ENCODE measurements around the gene CCL13. TPM values are rescaled to one million over a fixed set of nuclear protein-coding genes. Genes with fewer than 3 reads are reported as not detected.

The CCL13 gene
- total and polyA plus RNA-seq, 2 donors: 1.6 to 3.5 TPM

GRCh38 chr17:34368196-34368945 lies 12.1 kb downstream of the CCL13 start:
- Histone ChIP-seq H3K36me3 (ENCODE audit: insufficient read depth) (no peaks in the 10 kb centered on the region), H3K4me3 (ENCODE audit: low read depth, low read length) (no peak overlapping the region), H3K4me1 (ENCODE audit: insufficient read depth) (no peaks in the 10 kb centered on the region), H3K27ac (ENCODE audit: low read depth) (no peak overlapping the region)
- 63% methylated on average over 9 of the region's 9 CpGs for WGBS
- no peak for DNase-seq (ENCODE audit: extremely low spot score)

DNA sequence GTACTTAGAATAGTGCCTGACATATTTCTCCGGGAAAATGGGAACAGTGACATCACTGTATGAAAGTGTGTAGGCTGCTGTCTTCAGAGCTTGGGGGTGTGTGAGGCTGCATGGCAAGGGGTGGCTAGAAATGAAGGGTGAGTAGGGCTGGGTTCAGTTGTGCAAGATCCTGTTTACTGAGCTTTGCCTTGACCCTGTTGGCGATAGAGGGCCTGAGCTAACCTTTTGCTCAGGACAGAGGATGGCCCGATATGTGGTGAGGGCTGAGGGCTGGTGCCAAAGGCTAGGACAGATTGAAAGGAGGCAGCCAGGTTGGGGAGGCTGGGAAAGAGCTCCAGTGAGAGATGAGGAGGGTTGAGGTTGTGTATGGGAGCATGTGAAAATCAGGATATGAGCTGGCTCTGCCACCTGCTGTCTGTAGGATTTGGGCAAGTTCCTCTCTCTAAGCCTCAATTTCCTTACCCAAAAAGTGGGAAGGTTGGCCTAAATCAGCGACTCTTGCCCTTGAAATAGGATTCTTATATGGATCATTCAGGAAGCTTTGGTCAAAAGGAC lies 12.7 kb downstream of the CCL13 start:
- no peak for DNase-seq (ENCODE audit: extremely low spot score)
- no peak overlapping the region for H3K4me3 ChIP-seq (ENCODE audit: low read depth, low read length)
- H3K4me1 ChIP-seq (ENCODE audit: insufficient read depth): no peaks in the 10 kb centered on the region
- WGBS: 52% methylated on average over 4 of the region's 4 CpGs
- H3K36me3 ChIP-seq (ENCODE audit: insufficient read depth): no peaks in the 10 kb centered on the region
- no peak overlapping the region for H3K27ac ChIP-seq (ENCODE audit: low read depth)

GRCh38 chr17:34369571-34369970 lies 13.3 kb downstream of the CCL13 start:
- Histone ChIP-seq H3K4me1 (ENCODE audit: insufficient read depth) (no peaks in the 10 kb centered on the region), H3K27ac (ENCODE audit: low read depth) (no peak overlapping the region), H3K4me3 (ENCODE audit: low read depth, low read length) (no peak overlapping the region), H3K36me3 (ENCODE audit: insufficient read depth) (no peaks in the 10 kb centered on the region)
- 79% methylated on average over 3 of the region's 3 CpGs for WGBS
- DNase-seq (ENCODE audit: extremely low spot score): no peak

GRCh38 chr17:34370376-34370996 lies 14.2 kb downstream of the CCL13 start:
- Histone ChIP-seq H3K36me3 (ENCODE audit: insufficient read depth) (no peaks in the 10 kb centered on the region), H3K27ac (ENCODE audit: low read depth) (no peak overlapping the region), H3K4me1 (ENCODE audit: insufficient read depth) (no peaks in the 10 kb centered on the region), H3K4me3 (ENCODE audit: low read depth, low read length) (no peak overlapping the region)
- 90% methylated on average over 5 of the region's 5 CpGs for WGBS
- no peak for DNase-seq (ENCODE audit: extremely low spot score)

- no peak overlapping the region for H3K4me3 ChIP-seq (ENCODE audit: low read depth, low read length)
- no peak for DNase-seq (ENCODE audit: extremely low spot score)
- no peaks in the 10 kb centered on the region for H3K36me3 ChIP-seq (ENCODE audit: insufficient read depth)
- WGBS: 42% methylated on average over 3 of the region's 3 CpGs
- H3K4me1 ChIP-seq (ENCODE audit: insufficient read depth): no peaks in the 10 kb centered on the region
- H3K27ac ChIP-seq (ENCODE audit: low read depth): no peak overlapping the region
Measured at GRCh38 chr17:34370997-34371395, 14.7 kb downstream of the CCL13 start.

DNA sequence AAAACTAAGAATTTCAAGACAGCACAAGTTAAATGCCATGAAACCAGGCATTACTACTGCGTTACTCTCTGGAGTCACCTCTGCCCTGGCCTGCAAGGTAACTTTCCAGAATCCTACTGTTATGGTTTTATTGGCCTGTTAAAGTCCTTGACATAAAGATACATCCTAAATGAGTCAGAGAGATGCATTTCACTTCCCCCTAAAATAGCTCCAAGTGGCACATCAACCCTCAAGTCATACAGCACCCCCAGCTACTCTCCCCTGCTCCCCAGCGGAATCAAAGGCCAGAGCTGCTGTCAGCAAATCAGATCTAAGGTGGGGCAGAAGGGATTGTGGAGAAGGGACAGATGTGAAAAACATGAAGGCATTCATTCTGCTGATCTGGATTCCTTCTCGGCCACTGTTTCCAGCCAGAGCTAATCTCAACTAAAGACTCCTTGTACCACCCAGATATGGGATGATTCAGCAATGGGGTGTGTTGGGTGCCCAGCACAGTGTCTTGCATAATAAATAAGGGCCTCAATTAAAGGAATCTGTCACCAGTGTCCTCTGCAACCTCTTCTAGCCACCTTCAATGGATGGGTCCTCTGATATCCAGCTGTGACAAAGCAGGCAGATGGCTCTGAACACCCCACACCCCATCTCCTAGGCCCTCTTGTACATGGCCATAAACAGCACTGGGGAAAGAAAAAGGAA lies 15.3 kb downstream of the CCL13 start:
- no peak for DNase-seq (ENCODE audit: extremely low spot score)
- Histone ChIP-seq H3K27ac (ENCODE audit: low read depth) (no peak overlapping the region), H3K4me3 (ENCODE audit: low read depth, low read length) (no peak overlapping the region), H3K4me1 (ENCODE audit: insufficient read depth) (no peaks in the 10 kb centered on the region), H3K36me3 (ENCODE audit: insufficient read depth) (no peaks in the 10 kb centered on the region)
- 81% methylated on average over 3 of the region's 3 CpGs for WGBS

GRCh38 chr17:34374457-34374856 lies 18.2 kb downstream of the CCL13 start:
- Histone ChIP-seq H3K36me3 (ENCODE audit: insufficient read depth) (no peaks in the 10 kb centered on the region), H3K4me3 (ENCODE audit: low read depth, low read length) (no peak overlapping the region), H3K27ac (ENCODE audit: low read depth) (no peak overlapping the region), H3K4me1 (ENCODE audit: insufficient read depth) (no peaks in the 10 kb centered on the region)
- DNase-seq (ENCODE audit: extremely low spot score): no peak
- 67% methylated on average over 5 of the region's 5 CpGs for WGBS

DNA sequence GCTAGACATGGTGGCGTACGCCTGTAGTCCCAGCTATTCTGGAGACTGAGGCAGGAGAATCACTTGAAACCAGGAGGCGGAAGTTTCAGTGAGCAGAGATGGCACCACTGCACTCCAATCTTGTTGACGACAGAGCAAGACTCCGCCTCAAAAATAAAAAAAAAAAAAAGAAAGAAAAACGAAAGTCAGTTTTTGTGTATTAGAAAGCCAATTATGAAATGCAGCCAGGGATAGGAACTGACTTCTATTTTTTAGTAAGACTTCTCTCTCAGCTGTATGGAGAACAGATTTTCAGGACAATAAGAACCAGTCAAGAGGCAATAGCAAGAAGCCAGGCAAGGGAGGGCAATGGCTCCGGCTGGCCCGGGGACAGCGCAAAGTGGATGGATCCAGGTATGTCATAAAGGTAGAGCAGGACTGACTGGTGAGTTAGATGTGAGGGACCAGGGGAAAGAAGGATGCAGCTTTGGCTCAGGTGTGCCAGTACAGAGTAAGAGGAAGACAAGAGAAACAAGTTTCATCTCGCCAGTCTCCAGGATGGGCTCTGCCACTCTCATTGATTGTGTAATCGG lies 19.2 kb downstream of the CCL13 start:
- H3K4me1 ChIP-seq (ENCODE audit: insufficient read depth): no peaks in the 10 kb centered on the region
- H3K36me3 ChIP-seq (ENCODE audit: insufficient read depth): no peaks in the 10 kb centered on the region
- WGBS: 92% methylated on average over 11 of the region's 11 CpGs
- H3K27ac ChIP-seq (ENCODE audit: low read depth): no peak overlapping the region
- DNase-seq (ENCODE audit: extremely low spot score): no peak
- H3K4me3 ChIP-seq (ENCODE audit: low read depth, low read length): no peak overlapping the region

- Histone ChIP-seq H3K27ac (ENCODE audit: low read depth) (no peak overlapping the region), H3K4me1 (ENCODE audit: insufficient read depth) (no peaks in the 10 kb centered on the region), H3K4me3 (ENCODE audit: low read depth, low read length) (no peak overlapping the region), H3K36me3 (ENCODE audit: insufficient read depth) (no peaks in the 10 kb centered on the region)
- 84% methylated on average over 3 of the region's 3 CpGs for WGBS
- no peak for DNase-seq (ENCODE audit: extremely low spot score)
Measured at GRCh38 chr17:34377078-34377823, 21.0 kb downstream of the CCL13 start.

DNA sequence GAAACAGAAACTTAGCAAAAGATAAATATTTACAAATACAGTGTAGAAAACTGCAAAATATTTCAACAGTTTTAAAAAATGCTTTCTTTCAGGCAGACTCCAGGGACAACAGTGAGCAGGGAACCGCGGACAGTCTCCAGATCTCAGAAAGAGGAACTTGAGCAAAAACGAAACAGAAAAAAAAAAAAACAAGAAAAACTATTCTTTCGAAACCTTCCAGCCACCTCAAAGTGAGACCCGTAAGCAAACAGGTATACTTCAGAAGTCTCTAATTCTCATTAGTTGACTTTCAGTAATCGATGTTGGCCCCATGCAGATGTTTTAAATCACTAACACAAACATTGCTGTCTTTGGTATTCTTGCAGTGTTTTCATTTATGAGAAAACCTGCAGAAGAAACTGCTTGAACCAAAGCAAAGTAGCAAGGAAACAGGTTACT lies 22.4 kb downstream of the CCL13 start:
- no peak for DNase-seq (ENCODE audit: extremely low spot score)
- no peaks in the 10 kb centered on the region for H3K36me3 ChIP-seq (ENCODE audit: insufficient read depth)
- WGBS: 21% methylated on average over 6 of the region's 6 CpGs
- H3K4me3 ChIP-seq (ENCODE audit: low read depth, low read length): peak overlapping the region; percentile 3
- H3K27ac ChIP-seq (ENCODE audit: low read depth): no peak overlapping the region
- no peaks in the 10 kb centered on the region for H3K4me1 ChIP-seq (ENCODE audit: insufficient read depth)

- H3K4me1 ChIP-seq (ENCODE audit: insufficient read depth): no peaks in the 10 kb centered on the region
- no peak for DNase-seq (ENCODE audit: extremely low spot score)
- no peak overlapping the region for H3K4me3 ChIP-seq (ENCODE audit: low read depth, low read length)
- H3K36me3 ChIP-seq (ENCODE audit: insufficient read depth): no peaks in the 10 kb centered on the region
- H3K27ac ChIP-seq (ENCODE audit: low read depth): no peak overlapping the region
- 80% methylated on average over 5 of the region's 5 CpGs for WGBS
Measured at GRCh38 chr17:34379868-34380267, 23.6 kb downstream of the CCL13 start.

- Histone ChIP-seq H3K36me3 (ENCODE audit: insufficient read depth) (no peaks in the 10 kb centered on the region), H3K27ac (ENCODE audit: low read depth) (no peak overlapping the region), H3K4me1 (ENCODE audit: insufficient read depth) (no peaks in the 10 kb centered on the region), H3K4me3 (ENCODE audit: low read depth, low read length) (no peak overlapping the region)
- 53% methylated on average over 7 of the region's 7 CpGs for WGBS
- no peak for DNase-seq (ENCODE audit: extremely low spot score)
Measured at GRCh38 chr17:34382621-34383124, 26.4 kb downstream of the CCL13 start.

- WGBS: 70% methylated on average over 3 of the region's 3 CpGs
Measured at GRCh38 chr17:34383216-34383615, 26.9 kb downstream of the CCL13 start.

More at GRCh38 chr17:34383216-34383615, 26.9 kb downstream of the CCL13 start:
- Histone ChIP-seq H3K4me1 (ENCODE audit: insufficient read depth) (no peaks in the 10 kb centered on the region), H3K36me3 (ENCODE audit: insufficient read depth) (no peaks in the 10 kb centered on the region), H3K4me3 (ENCODE audit: low read depth, low read length) (no peak overlapping the region), H3K27ac (ENCODE audit: low read depth) (no peak overlapping the region)
- DNase-seq (ENCODE audit: extremely low spot score): no peak

All from urinary bladder (tissue), 4 donors.